H9 (cell line): Measurements from ENCODE around the gene MTHFD2. TPM values are rescaled to one million over a fixed set of nuclear protein-coding genes. Genes with fewer than 3 reads are reported as not detected.

ENCODE experiments used
- DNase-seq: peaks from one replicate; pipeline ENCODE4 v3.0.0-alpha.2; 2017
- H2AFZ ChIP-seq: one replicate; pipeline ENCODE4 v1.6.1; 2013; ENCODE audit warnings: mild to moderate bottlenecking, low read length, control low read depth, moderate library complexity
- H2AK5ac ChIP-seq: 2 replicates; pipeline ENCODE4 v1.6.1; 2013; ENCODE audit warnings: low read length, control low read depth, mixed read lengths; ENCODE audit not compliant: insufficient read length
- H2BK120ac ChIP-seq: one replicate; pipeline ENCODE4 v1.6.1; 2013; ENCODE audit warnings: low read depth, mild to moderate bottlenecking, low read length, control low read depth, inconsistent platforms; ENCODE audit not compliant: poor library complexity, severe bottlenecking
- H2BK12ac ChIP-seq: 2 replicates; pipeline ENCODE4 v1.6.1; 2013; ENCODE audit warnings: low read length, control low read depth, mixed read lengths, low read depth; ENCODE audit not compliant: insufficient read length
- H2BK15ac ChIP-seq: 2 replicates; pipeline ENCODE4 v1.6.1; 2013; ENCODE audit warnings: low read depth, low read length, control low read depth
- H2BK20ac ChIP-seq: one replicate; pipeline ENCODE4 v1.6.1; 2013; ENCODE audit warnings: low read depth, mild to moderate bottlenecking, low read length, control low read depth, inconsistent platforms; ENCODE audit not compliant: poor library complexity, severe bottlenecking
- H2BK5ac ChIP-seq: 2 replicates; pipeline ENCODE4 v1.6.1; 2013; ENCODE audit warnings: low read length, control low read depth, mixed read lengths; ENCODE audit not compliant: insufficient read length
- H3K14ac ChIP-seq: 2 replicates; pipeline ENCODE4 v1.6.1; 2013; ENCODE audit warnings: low read length, control low read depth; ENCODE audit not compliant: insufficient read depth
- H3K18ac ChIP-seq: 2 replicates; pipeline ENCODE4 v1.6.1; 2013; ENCODE audit warnings: low read depth, mild to moderate bottlenecking, mixed read lengths, low read length, control low read depth; ENCODE audit not compliant: insufficient read length
- H3K23ac ChIP-seq: 2 replicates; pipeline ENCODE4 v1.6.1; 2013; ENCODE audit warnings: low read length, control low read depth, mixed read lengths, low read depth; ENCODE audit not compliant: insufficient read length
- H3K23me2 ChIP-seq: 2 replicates; pipeline ENCODE4 v1.6.1; 2013; ENCODE audit warnings: low read depth, mild to moderate bottlenecking, mixed read lengths, low read length, control low read depth; ENCODE audit not compliant: insufficient read length, poor library complexity, severe bottlenecking
- H3K27ac ChIP-seq: 2 replicates; pipeline ENCODE4 v1.5.1; 2013; ENCODE audit warnings: low read length, control low read depth, mixed read lengths, low read depth; ENCODE audit not compliant: insufficient read length
- H3K27me3 ChIP-seq: 2 replicates; pipeline ENCODE4 v1.6.1; 2013; ENCODE audit warnings: low read length, control low read depth, inconsistent platforms; ENCODE audit not compliant: insufficient read depth
- H3K4ac ChIP-seq: 2 replicates; pipeline ENCODE4 v1.6.1; 2013; ENCODE audit warnings: low read depth, mild to moderate bottlenecking, control low read depth, inconsistent platforms, low read length, moderate library complexity
- H3K4me1 ChIP-seq: 2 replicates; pipeline ENCODE4 v1.6.1; 2013; ENCODE audit warnings: low read length, control low read depth, inconsistent platforms; ENCODE audit not compliant: insufficient read depth
- H3K4me2 ChIP-seq: 2 replicates; pipeline ENCODE4 v1.6.1; 2013; ENCODE audit warnings: low read length, control low read depth, mixed read lengths; ENCODE audit not compliant: insufficient read length, insufficient read depth
- H3K56ac ChIP-seq: 2 replicates; pipeline ENCODE4 v1.6.1; 2013; ENCODE audit warnings: low read depth, mild to moderate bottlenecking, mixed read lengths, low read length, control low read depth; ENCODE audit not compliant: insufficient read length
- H3K79me1 ChIP-seq: 2 replicates; pipeline ENCODE4 v1.6.1; 2013; ENCODE audit warnings: low read depth, mild to moderate bottlenecking, moderate library complexity, low read length, control low read depth, inconsistent platforms; ENCODE audit not compliant: insufficient read depth, poor library complexity, severe bottlenecking
- H3K79me2 ChIP-seq: 2 replicates; pipeline ENCODE4 v1.6.1; 2013; ENCODE audit warnings: low read length, control low read depth, inconsistent platforms; ENCODE audit not compliant: insufficient read depth
- H3K9ac ChIP-seq: 2 replicates; pipeline ENCODE4 v1.6.1; 2013; ENCODE audit warnings: low read length, control low read depth, mixed read lengths; ENCODE audit not compliant: insufficient read length; ENCODE audit errors: extremely low read depth
- H3K9me3 ChIP-seq: one replicate; pipeline ENCODE4 v1.6.1; 2013; ENCODE audit warnings: low read depth, low read length, inconsistent platforms; ENCODE audit not compliant: control insufficient read depth
- H3T11ph ChIP-seq: one replicate; pipeline ENCODE4 v1.6.1; 2013; ENCODE audit warnings: mild to moderate bottlenecking, low read length, control low read depth, inconsistent platforms
- H4K20me1 ChIP-seq: one replicate; pipeline ENCODE4 v1.6.1; 2013; ENCODE audit not compliant: control insufficient read depth, insufficient read length, insufficient read depth
- H4K5ac ChIP-seq: 2 replicates; pipeline ENCODE4 v1.6.1; 2013; ENCODE audit warnings: low read depth, mild to moderate bottlenecking, mixed read lengths, low read length, control low read depth; ENCODE audit not compliant: insufficient read length
- H4K8ac ChIP-seq: replicated peaks from 2 replicates; pipeline ENCODE4 v1.6.1; 2013; ENCODE audit warnings: low read length, control low read depth, mixed read lengths, low read depth; ENCODE audit not compliant: insufficient read length
- H4K91ac ChIP-seq: 2 replicates; pipeline ENCODE4 v1.6.1; 2013; ENCODE audit warnings: low read depth, mild to moderate bottlenecking, moderate library complexity, mixed read lengths, low read length, control low read depth; ENCODE audit not compliant: insufficient read length
- H3K27ac Mint-ChIP-seq, 3 experiments: 2 replicates in 2 of 3; 3 replicates in 1 of 3; pipeline ENCODE4 v1.8.0; 2020 to 2021; ENCODE audit warnings: mixed read lengths in 3 of 3, mild to moderate bottlenecking in 1 of 3, moderate library complexity in 1 of 3
- H3K27me3 Mint-ChIP-seq: 2 replicates; pipeline ENCODE4 v1.8.0; 2021; ENCODE audit warnings: low read depth, mild to moderate bottlenecking, moderate library complexity, mixed read lengths
- H3K36me3 Mint-ChIP-seq, 3 experiments: 2 replicates in 2 of 3; 3 replicates in 1 of 3; pipeline ENCODE4 v1.8.0; 2020 to 2021; ENCODE audit warnings: low read depth in 3 of 3, mixed read lengths in 3 of 3; ENCODE audit not compliant: insufficient read depth in 1 of 3
- H3K4me1 Mint-ChIP-seq, 2 experiments: 2 replicates each; pipeline ENCODE4 v1.8.0; 2020; ENCODE audit warnings: mixed read lengths in 2 of 2
- H3K4me3 Mint-ChIP-seq, 2 experiments: 2 replicates in 1 of 2; 3 replicates in 1 of 2; pipeline ENCODE4 v1.8.0; 2020 to 2021; ENCODE audit warnings: mild to moderate bottlenecking in 2 of 2, mixed read lengths in 2 of 2, moderate library complexity in 1 of 2
- H3K9me3 Mint-ChIP-seq, 2 experiments: 2 replicates in 1 of 2; 3 replicates in 1 of 2; pipeline ENCODE4 v1.8.0; 2020; ENCODE audit warnings: mild to moderate bottlenecking in 2 of 2, mixed read lengths in 2 of 2, moderate library complexity in 1 of 2
- WGBS: extraction: QIAGEN DNeasy Blood & Tissue Kit; methylation state at CpG from one replicate; pipeline ENCODE4 v1.1.7; 2013; ENCODE audit warnings: missing lambda C conversion rate, low lambda C conversion rate, mixed read lengths; ENCODE audit not compliant: insufficient read length; ENCODE audit errors: extremely low coverage; 5-methylcytosine and 5-hydroxymethylcytosine counted together
- total RNA-seq: library from RNA; stranded (reverse); gene quantifications from 2 replicates; pipeline ENCODE4 v1.2.1, GENCODE V29; 2021
- TF ChIP-seq, protein P1 (sequence below): fragments of 200-600 bp; sonication (generic); conservative IDR thresholded peaks from 3 replicates; pipeline ENCODE4 v1.8.0; 2021; ENCODE audit warnings: antibody characterized with exemption, mild to moderate bottlenecking

The MTHFD2 gene
- total RNA-seq, 1 experiment from 2014 or later, result 201 TPM

DNA sequence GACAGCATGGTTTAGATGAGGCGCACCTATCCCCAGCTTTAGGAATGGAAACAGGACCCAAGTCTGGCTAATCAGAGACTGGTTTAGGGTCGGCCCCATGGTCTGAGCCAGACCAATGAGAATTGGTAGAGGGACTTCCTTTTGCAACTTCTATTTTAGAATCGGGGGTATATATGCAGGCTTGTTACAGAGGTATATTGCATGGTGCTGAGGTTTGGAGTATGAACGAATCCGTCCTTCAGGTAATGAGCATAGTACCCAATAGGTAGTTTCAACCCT lies 49.2 kb upstream of the MTHFD2 start:
- no peak overlapping the region for H3K23ac ChIP-seq
- no peak overlapping the region for H4K8ac ChIP-seq
- peaks cover 13% of the 10 kb centered on the region for H3K23me2 ChIP-seq
- peaks cover 3 to 7% of the 10 kb centered on the region in 2 experiments; a peak in 2 of 4 replicates for H3K4me1 Mint-ChIP-seq
- no peak overlapping the region for H3K4ac ChIP-seq
- no peak overlapping the region for H2AK5ac ChIP-seq
- no peak overlapping the region for H2BK5ac ChIP-seq
- no peaks in the 10 kb centered on the region for H3K9me3 Mint-ChIP-seq
- no peaks in the 10 kb centered on the region for H3K9me3 ChIP-seq
- no peak overlapping the region for H2AFZ ChIP-seq
- H2BK120ac ChIP-seq, result no peak overlapping the region
- DNase-seq, result no peak
- no peaks in the 10 kb centered on the region for H4K20me1 ChIP-seq
- no peak overlapping the region for H4K5ac ChIP-seq
- no peak overlapping the region for H4K91ac ChIP-seq
- no peaks in the 10 kb centered on the region for H3K79me1 ChIP-seq
- no peak overlapping the region for H3K14ac ChIP-seq
- H2BK20ac ChIP-seq, result no peak overlapping the region
- no peak overlapping the region for H3K27ac Mint-ChIP-seq
- H3K27me3 Mint-ChIP-seq, result no peaks in the 10 kb centered on the region
- WGBS, result no CpG with 5 or more reads among the region's 5 CpGs
- TF ChIP-seq, protein P1, sequence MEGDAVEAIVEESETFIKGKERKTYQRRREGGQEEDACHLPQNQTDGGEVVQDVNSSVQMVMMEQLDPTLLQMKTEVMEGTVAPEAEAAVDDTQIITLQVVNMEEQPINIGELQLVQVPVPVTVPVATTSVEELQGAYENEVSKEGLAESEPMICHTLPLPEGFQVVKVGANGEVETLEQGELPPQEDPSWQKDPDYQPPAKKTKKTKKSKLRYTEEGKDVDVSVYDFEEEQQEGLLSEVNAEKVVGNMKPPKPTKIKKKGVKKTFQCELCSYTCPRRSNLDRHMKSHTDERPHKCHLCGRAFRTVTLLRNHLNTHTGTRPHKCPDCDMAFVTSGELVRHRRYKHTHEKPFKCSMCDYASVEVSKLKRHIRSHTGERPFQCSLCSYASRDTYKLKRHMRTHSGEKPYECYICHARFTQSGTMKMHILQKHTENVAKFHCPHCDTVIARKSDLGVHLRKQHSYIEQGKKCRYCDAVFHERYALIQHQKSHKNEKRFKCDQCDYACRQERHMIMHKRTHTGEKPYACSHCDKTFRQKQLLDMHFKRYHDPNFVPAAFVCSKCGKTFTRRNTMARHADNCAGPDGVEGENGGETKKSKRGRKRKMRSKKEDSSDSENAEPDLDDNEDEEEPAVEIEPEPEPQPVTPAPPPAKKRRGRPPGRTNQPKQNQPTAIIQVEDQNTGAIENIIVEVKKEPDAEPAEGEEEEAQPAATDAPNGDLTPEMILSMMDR, result no peak
- no peak overlapping the region for H3K27ac ChIP-seq
- H3K56ac ChIP-seq, result no peak overlapping the region
- no peak overlapping the region for H2BK12ac ChIP-seq
- no peak overlapping the region for H2BK15ac ChIP-seq
- H3K4me1 ChIP-seq, result no peaks in the 10 kb centered on the region
- no peaks in the 10 kb centered on the region for H3K79me2 ChIP-seq
- no peak overlapping the region for H3T11ph ChIP-seq
- no peaks in the 10 kb centered on the region for H3K27me3 ChIP-seq
- no peak overlapping the region for H3K9ac ChIP-seq
- H3K4me3 Mint-ChIP-seq, result no peak overlapping the region; a peak in 1 of 5 replicates
- H3K4me2 ChIP-seq, result peak overlapping the region; percentile 58
- peaks cover 0 to 21% (median 17%) of the 10 kb centered on the region in 3 experiments; a peak in 6 of 7 replicates for H3K36me3 Mint-ChIP-seq
- no peak overlapping the region for H3K18ac ChIP-seq
